ENCODE data around the gene PLEKHJ1. TPM values are rescaled to one million over a fixed set of nuclear protein-coding genes. Genes with fewer than 3 reads are reported as not detected.

Gene PLEKHJ1
- total and polyA plus RNA-seq, 9 of the 15 experiments (the other 6 are each of a cell fraction or from before 2014, with no cell fraction given) = 1.5 to 188 (median 63.9) TPM

DNA sequence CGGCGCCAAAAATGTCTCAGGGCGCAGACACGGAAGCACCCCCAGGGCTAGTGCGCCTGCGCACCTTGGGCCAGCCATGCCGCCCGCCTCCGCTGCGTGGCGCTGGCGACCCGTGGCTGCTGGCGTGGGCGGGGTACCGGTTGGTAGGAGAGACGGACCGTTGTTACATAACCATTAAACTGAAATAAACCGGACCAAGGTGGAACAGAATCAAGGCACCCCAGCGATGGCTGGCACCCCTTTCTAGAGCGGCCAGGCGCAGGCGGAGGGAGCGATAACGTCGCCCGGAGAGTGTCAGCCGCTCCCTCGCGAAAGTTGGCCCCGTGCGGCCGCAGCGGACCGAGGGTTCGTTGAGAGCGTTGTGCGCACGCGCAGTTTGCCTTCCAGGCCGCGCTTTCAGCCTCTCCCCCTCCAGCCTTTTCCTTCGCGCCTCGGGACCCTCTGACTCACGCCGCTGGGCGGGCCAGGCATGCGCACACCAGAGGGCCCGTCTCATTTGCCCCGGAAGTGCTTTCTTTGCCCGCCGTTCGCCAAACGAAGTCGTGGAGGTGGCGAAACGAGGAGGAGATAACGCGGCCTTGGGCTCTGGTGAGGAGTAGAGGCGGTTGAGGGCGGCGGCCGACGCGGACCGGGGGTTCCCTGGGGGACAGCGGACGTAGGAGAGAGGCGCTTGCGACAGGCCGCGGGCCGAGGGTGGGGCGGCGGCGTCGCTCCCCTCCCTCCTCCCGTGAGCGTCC lies at the start of gene PLEKHJ1, which contains the start of gene SF3A2 (continued):
- TF ChIP-seq, protein P1, sequence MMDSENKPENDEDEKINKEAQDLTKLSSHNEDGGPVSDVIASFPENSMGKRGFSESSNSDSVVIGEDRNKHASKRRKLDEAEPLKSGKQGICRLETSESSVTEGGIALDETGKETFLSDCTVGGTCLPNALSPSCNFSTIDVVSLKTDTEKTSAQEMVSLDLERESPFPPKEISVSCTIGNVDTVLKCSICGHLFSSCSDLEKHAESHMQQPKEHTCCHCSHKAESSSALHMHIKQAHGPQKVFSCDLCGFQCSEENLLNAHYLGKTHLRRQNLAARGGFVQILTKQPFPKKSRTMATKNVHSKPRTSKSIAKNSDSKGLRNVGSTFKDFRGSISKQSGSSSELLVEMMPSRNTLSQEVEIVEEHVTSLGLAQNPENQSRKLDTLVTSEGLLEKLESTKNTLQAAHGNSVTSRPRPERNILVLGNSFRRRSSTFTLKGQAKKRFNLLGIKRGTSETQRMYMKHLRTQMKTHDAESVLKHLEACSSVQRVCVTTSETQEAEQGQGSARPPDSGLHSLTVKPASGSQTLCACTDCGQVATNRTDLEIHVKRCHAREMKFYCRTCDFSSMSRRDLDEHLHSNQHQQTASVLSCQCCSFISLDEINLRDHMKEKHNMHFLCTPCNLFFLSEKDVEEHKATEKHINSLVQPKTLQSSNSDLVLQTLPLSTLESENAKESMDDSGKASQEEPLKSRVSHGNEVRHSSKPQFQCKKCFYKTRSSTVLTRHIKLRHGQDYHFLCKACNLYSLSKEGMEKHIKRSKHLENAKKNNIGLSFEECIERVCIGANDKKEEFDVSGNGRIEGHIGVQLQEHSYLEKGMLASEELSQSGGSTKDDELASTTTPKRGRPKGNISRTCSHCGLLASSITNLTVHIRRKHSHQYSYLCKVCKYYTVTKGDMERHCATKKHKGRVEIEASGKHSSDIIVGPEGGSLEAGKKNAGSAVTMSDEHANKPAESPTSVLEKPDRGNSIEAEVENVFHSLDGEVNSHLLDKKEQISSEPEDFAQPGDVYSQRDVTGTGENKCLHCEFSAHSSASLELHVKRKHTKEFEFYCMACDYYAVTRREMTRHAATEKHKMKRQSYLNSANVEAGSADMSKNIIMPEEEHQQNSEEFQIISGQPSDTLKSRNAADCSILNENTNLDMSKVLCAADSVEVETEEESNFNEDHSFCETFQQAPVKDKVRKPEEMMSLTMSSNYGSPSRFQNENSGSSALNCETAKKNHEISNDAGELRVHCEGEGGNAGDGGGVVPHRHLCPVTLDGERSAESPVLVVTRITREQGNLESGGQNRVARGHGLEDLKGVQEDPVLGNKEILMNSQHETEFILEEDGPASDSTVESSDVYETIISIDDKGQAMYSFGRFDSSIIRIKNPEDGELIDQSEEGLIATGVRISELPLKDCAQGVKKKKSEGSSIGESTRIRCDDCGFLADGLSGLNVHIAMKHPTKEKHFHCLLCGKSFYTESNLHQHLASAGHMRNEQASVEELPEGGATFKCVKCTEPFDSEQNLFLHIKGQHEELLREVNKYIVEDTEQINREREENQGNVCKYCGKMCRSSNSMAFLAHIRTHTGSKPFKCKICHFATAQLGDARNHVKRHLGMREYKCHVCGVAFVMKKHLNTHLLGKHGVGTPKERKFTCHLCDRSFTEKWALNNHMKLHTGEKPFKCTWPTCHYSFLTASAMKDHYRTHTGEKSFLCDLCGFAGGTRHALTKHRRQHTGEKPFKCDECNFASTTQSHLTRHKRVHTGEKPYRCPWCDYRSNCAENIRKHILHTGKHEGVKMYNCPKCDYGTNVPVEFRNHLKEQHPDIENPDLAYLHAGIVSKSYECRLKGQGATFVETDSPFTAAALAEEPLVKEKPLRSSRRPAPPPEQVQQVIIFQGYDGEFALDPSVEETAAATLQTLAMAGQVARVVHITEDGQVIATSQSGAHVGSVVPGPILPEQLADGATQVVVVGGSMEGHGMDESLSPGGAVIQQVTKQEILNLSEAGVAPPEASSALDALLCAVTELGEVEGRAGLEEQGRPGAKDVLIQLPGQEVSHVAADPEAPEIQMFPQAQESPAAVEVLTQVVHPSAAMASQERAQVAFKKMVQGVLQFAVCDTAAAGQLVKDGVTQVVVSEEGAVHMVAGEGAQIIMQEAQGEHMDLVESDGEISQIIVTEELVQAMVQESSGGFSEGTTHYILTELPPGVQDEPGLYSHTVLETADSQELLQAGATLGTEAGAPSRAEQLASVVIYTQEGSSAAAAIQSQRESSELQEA (IDR thresholded peaks at IDR 0.05; ENCODE audit: low read depth) = no peak
- 0 out of 2 replicates have a peak, but pooled peaks have one; percentile 20 for TF ChIP-seq ARID2 (IDR thresholded peaks at IDR 0.05)
- TF ChIP-seq ZKSCAN8 (CRISPR knock-in tag; IDR thresholded peaks at IDR 0.05) = no peak
- TF ChIP-seq, protein P2, sequence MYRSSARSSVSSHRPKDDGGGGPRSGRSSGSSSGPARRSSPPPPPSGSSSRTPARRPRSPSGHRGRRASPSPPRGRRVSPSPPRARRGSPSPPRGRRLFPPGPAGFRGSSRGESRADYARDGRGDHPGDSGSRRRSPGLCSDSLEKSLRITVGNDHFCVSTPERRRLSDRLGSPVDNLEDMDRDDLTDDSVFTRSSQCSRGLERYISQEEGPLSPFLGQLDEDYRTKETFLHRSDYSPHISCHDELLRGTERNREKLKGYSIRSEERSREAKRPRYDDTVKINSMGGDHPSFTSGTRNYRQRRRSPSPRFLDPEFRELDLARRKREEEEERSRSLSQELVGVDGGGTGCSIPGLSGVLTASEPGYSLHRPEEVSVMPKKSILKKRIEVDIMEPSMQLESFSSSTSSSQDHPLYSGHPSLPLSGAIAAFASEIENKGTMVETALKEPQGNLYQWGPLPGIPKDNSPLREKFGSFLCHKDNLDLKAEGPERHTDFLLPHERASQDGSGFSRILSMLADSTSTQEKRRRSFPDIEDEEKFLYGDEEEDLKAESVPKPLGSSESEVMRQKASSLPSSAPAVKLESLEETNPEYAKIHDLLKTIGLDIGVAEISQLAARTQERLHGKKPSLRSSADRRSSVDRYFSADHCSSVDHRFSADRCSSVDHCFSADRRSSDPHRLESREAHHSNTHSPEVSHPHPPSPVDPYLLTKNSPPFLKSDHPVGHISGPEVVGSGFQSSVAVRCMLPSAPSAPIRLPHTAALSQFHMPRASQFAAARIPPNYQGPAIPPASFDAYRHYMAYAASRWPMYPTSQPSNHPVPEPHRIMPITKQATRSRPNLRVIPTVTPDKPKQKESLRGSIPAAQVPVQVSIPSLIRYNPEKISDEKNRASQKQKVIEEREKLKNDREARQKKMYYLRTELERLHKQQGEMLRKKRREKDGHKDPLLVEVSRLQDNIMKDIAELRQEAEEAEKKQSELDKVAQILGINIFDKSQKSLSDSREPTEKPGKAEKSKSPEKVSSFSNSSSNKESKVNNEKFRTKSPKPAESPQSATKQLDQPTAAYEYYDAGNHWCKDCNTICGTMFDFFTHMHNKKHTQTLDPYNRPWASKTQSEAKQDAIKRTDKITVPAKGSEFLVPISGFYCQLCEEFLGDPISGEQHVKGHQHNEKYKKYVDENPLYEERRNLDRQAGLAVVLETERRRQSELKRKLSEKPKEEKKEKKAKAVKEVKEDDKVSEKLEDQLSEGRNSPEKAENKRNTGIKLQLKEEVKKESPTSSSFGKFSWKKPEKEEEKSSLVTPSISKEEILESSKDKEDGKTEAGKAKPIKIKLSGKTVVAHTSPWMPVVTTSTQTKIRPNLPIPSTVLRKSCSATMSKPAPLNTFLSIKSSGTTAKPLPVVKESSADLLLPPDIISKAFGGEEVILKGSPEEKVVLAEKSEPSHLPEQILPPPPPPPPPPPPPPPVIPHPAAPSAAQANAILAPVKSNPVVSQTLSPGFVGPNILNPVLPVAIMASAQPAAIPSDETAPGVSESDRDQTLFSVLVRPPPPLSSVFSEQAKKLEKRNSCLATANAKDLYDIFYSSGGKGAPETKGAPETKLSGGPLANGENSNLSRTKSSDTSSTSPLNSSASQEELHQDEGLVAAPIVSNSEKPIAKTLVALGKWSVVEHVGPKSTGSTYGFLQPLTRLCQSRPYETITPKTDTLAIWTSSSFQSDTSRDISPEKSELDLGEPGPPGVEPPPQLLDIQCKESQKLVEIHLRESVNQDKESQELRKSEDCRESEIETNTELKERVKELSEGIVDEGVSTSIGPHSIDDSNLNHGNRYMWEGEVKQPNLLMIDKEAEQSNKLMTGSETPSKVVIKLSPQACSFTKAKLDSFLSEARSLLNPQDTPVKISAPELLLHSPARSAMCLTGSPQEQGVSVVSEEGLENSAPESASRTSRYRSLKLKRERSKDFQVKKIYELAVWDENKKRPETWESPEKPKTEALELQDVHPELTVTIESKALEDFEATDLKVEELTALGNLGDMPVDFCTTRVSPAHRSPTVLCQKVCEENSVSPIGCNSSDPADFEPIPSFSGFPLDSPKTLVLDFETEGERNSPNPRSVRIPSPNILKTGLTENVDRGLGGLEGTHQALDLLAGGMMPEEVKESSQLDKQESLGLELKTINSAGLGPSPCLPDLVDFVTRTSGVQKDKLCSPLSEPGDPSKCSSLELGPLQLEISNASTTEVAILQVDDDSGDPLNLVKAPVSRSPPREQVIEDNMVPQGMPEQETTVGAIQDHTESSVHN (IDR thresholded peaks at IDR 0.05; ENCODE audit: borderline replicate concordance in 1 of 2, low read depth in 1 of 2) = no peak
- TF ChIP-seq TARDBP (IDR thresholded peaks at IDR 0.05) = 0 out of 2 replicates have a peak, but pooled peaks have one; percentile 75
- TF ChIP-seq, protein P3, sequence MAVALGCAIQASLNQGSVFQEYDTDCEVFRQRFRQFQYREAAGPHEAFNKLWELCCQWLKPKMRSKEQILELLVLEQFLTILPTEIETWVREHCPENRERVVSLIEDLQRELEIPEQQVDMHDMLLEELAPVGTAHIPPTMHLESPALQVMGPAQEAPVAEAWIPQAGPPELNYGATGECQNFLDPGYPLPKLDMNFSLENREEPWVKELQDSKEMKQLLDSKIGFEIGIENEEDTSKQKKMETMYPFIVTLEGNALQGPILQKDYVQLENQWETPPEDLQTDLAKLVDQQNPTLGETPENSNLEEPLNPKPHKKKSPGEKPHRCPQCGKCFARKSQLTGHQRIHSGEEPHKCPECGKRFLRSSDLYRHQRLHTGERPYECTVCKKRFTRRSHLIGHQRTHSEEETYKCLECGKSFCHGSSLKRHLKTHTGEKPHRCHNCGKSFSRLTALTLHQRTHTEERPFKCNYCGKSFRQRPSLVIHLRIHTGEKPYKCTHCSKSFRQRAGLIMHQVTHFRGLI (CRISPR knock-in tag; IDR thresholded peaks at IDR 0.05) = no peak
- no peak for TF ChIP-seq SRSF3 (IDR thresholded peaks at IDR 0.05; ENCODE audit: insufficient read depth, low read length)

Data from K562 (cell line).